NCI-H526 treated with DMSO at 0.1 percent for 48 hours (cell line): ENCODE results near the gene INSIG1.
A peak's percentile ranks its signal among the peaks of the same experiment; 100 is the strongest.

Experiments
- DNase-seq: peaks from one replicate; lab custom pipeline; 2025; lab: John Stamatoyannopoulos, UW

Gene INSIG1

GRCh38 chr7:155351120-155351870 is 53.6 kb downstream of the INSIG1 start:
- no peak for DNase-seq

DNA sequence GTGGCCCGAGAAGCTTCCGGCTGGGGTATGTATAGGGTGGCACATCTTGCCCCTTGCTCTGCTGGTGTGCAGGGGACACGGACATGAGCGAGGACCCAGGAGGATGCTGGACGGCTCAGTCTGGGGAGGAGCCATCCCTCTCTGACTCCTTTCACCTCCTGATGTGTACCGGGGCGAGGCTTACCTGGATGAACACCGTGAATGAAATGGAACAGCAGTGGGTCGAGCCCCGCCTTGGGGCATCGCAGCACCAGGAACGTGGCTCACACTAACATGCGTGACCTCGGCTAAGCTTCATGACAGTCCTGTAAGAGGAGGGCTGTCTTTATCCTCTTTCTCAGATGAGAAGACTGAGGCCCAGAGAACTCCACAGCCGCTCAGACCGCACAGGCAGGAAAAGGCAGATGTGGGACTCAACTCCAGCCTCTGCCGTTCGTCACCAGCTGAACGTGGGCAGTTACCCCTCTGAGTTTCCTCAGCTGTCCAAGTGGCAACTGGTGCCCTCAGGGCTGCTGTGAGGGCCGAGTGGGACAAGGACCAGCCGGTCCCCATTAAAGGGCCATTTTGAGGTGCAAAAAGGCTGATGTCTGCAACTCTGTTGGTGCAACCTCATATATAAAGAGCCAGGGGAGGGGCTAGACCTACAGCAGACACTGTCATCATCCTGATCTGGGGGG is 54.5 kb downstream of the INSIG1 start:
- DNase-seq, result no peak

- no peak for DNase-seq
These were observed 55.1 kb downstream of the INSIG1 start for GRCh38 chr7:155352753-155353115.

DNA sequence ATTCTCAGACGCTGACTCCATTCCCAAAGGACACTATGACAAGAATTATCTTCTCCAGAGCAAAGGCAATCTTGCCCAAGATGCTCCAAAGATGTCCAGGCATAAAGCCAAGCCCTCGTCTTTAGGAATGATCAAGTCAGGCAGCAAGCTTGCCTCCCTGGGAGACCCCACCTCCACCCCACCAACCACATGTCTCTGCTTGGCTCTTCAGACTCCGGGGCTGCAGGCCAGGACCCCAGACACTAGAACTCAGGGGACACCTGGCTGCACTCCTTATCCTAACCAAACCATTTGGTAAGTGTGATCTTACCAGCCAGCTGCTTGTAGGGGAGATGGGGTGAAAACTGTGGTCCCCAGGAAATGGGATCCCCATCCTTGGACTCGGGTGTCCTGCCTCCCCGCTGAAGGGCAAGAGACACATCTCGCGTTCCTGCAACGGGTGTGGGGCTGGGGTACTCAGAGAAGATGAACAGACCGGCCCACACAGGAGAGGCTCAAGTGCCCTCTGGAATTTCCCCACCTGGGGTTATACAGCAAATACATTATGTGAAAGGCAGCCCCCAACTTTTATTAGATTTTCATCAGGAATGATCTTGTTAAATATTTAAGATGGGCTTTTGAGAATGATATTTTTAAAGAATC is 55.7 kb downstream of the INSIG1 start:
- DNase-seq, result no peak

GRCh38 chr7:155354371-155355048 is 56.8 kb downstream of the INSIG1 start:
- no peak for DNase-seq

DNA sequence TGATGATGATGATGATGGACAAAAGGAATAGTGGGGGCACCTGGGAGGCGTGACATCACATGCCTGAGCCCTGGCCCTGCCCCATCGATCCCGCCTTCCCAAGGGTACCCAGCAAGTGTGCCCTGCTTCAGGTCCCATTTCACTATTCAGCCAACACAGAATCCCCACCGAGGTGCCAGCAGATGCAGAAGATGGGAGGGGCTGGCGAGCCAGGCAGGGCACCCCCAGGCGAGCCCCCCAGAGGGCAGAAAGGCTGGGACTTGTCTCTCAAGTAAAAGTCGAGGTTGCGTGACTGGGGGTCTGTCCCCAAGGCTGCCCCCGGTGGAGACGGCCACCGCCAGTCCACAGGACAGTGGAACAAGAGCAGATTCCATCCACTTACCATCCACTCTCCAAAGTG is 57.5 kb downstream of the INSIG1 start:
- no peak for DNase-seq

GRCh38 chr7:155355745-155356144 is 58.1 kb downstream of the INSIG1 start:
- DNase-seq, result no peak

GRCh38 chr7:155356323-155357105 is 58.8 kb downstream of the INSIG1 start:
- DNase-seq, result peak; percentile 36

- no peak for DNase-seq
These were observed 59.9 kb downstream of the INSIG1 start for GRCh38 chr7:155357573-155358041.

DNA sequence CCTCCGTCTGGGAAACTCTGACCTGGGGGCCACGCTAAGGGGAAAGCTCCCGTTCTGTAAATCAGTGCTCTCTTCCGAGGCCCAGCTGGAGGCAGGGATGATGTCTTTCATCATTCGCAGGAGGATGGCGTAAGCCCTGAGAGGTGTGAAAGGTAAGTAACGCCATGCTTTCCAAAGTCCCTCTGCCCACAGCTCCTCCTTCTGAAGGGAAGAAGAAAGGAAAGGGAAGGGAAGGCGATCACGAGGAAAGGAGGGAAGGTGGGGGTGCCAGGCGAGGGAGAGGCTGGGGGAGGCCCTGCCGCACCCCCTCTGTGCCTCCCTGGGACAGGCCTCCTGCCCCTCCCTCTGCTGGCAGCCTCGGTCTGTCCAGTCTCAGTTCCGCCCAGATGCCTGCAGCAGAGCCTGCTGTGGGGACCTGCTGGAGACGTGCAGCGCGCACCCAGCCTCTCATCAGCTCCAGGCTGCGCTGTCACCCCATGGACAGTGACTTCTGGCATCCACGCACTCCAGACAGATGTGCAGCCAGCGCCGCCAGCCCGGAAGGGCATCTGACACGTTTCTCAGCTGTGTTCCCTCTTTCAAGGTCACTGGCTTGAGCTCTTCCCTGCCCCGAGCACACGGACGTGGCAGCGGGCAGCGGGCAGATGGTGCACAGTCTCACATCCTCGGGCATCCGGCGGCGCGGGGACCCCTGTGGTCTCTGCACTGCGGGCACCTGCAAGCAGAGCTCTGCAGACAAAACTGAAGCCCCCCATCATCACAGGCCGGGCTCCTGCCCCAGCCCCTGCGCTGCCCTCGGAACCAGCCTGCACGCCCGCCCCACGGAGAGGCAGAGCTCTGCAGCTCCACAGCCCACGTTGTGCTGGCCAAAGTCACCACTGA is 60.6 kb downstream of the INSIG1 start:
- DNase-seq, result no peak

GRCh38 chr7:155358948-155359712 is 61.5 kb downstream of the INSIG1 start:
- no peak for DNase-seq
